Germinal center (tissue), 1 donor: ENCODE results near the gene MEIOB.
"Not testable (repeated sequence)": the region's sequence is repeated elsewhere in the genome, so short reads cannot be mapped to it uniquely, and the experiment has no call there.

ENCODE experiments used
- DNase-seq: peaks from one replicate; pipeline ENCODE4 v3.0.0; 2012; ENCODE audit warnings: mixed read lengths, low spot score

MEIOB gene

DNA sequence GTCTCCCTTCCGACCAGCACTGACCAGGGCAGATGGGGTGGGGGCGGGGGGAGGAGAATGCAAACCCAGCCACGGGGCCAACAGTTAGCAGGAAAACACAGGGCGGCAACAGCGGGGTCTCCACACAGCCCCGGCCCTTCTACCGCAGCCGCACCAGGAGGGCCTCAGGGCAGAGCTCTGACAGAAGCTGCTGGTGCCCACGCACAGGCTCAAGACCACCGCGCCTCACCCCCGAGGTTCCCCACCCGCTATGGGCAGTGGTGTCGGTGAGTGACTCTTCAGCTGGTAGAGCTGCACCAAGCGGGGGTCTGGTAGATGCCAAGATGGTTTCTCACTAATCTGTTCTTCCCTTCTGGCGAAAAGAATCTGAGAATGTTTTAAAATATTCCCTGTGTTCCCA is 61.4 kb downstream of the MEIOB start:
- DNase-seq: no peak

DNA sequence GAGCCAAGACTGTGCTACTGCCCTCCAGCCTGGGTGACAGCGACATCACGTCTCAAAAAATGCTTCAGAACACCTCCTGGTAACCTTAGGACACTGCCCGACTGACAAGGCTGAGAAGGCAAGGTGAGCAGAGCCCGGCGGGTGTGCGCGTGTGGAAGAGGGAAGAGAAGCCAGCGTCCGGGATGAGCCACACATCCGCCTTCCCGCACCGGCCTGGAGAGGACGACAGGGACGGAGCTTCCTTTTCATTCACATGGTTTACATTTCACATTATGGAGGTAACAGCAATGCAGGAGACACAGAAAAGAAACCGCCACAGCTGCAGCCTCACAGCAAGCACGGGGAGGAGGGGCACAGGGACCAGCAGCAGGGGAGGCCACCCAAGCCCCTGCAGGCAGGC is 61.9 kb downstream of the MEIOB start:
- DNase-seq: no peak

DNA sequence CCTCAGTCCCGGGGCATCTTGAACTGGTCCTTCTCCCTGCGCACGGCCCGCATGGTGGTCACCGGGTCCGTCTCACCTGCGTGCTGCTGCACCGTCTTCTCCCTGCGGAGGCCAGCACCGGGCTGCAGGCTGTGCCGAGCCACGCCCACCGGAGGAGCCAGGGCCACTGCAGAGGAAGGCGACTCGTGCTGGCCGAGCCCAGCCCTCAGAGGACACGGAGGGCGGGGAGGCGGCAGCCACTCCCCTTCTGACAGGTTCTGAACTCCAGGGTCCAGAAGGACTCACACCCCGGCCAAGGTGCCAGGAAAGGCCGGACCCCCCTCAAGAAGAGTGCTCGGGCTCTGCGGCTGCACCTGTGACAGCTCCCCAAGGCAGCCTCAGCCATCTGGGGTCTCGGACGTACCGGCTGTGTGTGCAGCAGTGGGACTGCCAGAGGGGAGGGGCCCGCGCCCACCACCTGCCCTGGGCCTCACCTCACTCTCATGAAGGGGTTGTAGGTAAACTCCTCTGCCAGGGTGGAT is 62.6 kb downstream of the MEIOB start:
- DNase-seq: no peak

DNA sequence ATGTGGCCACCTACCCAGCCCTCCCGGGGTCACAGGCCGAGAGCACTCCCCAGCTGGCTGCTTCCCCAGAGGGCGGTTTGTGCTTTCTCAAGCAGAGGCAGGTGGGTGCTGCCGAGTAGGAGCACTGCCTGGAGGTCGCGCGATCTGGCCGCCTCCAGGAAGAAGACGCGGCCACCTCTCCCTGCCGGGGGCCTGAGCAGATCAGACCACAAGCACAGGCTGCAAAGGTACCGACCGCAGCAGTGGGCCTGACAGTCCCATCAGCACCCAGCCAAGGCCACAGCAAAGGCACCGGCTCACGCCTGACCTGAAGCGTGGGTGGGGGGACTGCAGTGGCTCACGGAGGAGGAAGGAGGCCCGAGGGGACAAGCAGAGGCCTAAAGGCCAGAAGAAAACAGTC is 63.3 kb downstream of the MEIOB start:
- DNase-seq: no peak

DNA sequence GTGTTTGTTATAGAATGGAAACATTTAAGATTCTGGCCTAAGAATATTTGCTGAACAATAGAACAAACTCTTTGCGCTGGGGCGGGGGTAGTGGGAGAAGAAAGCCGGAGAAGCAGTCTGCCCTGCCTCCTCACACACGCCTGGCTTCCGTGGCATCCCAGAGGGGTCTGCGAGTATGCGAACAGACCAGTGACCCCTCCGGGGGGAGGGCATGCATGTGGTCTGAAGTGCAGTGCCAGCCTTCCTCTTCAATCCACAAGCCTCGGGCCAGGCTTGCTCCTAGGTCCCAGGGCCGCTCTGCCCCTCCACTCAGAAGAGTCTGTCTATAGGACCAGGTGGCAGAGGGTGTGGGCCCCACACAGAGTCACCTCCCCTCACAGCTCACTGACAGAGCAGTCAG is 64.3 kb downstream of the MEIOB start:
- no peak for DNase-seq

DNA sequence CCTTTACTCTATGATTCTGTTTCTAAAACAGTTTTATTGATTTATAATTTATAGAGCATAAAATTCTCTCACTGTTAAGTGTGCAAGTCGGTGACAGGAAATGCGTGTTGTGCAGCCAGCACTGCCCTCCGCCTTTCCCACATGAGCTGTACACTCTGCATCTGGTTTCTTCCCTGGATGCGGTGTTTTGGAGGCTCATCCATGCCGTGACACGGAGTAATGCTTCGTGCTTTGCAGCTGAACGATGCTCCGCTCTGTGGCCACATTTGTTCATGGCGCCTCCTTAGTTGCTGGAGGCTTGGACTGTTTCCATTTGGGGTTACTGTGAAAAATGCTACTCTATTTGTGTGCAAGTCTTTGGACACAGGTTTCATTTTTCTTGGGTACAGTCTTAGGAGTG is 71.3 kb downstream of the MEIOB start:
- DNase-seq: no peak

DNA sequence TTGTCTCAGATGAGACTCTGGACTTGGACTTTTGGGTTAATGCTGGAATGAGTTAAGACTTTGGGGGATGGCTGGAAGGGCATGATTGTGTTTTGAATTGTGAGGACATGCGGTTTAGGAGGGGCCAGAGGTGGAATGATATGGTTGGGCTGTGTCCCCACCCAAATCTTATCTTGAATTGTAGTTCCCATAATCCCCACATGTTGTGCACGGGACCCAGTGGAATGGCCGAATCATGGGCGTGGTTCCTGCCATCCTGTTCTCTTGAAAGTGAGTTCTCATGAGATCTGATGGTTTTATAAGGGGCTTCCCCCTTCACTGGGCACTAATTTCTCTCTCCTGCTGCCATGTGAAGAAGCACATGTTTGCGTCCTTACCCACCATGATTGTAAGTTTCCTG is 72.7 kb downstream of the MEIOB start:
- DNase-seq: not testable (repeated sequence)

DNA sequence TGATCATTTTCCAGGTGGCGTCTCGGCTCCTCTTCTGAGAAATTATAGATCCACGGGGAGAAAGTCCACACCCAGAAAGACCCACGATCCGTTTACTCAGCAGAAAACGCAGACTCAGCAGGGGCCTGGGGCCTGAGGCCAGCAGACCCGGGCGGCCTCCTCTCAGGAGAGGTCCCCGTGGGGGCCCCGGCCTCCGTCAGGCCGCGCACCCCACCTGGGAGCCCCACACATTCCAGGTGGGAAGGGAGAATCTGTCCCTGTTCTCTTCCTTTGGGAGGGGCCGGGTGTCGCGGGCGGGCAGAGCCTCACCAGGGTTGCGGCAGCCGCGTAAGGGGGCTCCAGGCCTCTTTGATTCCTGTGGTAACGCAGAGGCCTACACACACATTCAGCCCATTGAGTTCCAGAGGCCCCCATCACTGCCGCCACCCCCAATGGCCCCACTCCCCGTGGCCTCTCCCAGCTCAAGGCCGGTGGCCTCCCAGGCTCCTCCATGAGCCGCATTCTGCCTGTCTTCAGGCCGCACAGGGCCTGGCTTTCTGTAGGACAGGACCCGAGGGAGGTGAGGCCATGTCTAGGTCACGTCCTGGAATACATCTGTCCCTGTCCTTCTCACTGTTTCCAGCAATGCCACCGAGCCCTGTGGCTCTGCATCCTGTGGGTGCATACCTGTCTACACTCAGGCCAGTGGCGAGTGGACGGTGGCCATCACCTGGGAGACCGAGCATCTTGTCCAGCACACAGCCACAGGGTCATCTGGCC is 76.9 kb downstream of the MEIOB start:
- no peak for DNase-seq

DNA sequence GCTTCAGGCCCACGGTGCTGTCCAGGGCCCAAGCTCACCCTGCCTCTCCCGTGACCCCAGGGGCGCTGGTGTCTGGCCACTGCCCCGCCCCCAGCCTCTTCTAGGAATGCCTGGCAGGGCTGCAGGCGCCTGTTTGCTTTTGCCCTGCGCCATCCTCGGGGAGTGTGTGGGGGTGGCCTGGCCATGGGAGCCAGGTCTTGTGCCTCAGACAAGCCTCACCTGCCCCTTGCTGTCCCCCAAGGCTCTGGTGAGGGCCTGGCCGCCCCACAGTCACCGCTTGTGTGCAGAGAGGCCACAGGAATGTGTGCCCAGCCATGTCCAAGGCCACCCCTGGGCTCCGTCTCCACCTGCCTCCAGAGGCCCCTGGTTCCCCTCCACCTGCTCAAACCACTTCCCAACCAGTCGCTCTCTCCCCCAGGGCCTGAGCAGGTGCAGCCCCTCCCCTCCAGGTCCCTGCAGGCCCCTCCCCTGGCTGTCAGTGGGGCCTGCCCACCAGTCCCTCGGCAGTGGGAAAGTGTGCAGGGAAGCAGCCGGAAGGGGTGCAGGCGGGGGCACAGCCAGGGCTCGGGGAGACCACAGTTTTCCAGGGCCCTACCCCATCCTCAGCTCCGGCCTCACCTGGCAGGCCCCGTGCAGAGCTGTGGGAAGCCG is 77.6 kb downstream of the MEIOB start:
- DNase-seq: no peak

DNA sequence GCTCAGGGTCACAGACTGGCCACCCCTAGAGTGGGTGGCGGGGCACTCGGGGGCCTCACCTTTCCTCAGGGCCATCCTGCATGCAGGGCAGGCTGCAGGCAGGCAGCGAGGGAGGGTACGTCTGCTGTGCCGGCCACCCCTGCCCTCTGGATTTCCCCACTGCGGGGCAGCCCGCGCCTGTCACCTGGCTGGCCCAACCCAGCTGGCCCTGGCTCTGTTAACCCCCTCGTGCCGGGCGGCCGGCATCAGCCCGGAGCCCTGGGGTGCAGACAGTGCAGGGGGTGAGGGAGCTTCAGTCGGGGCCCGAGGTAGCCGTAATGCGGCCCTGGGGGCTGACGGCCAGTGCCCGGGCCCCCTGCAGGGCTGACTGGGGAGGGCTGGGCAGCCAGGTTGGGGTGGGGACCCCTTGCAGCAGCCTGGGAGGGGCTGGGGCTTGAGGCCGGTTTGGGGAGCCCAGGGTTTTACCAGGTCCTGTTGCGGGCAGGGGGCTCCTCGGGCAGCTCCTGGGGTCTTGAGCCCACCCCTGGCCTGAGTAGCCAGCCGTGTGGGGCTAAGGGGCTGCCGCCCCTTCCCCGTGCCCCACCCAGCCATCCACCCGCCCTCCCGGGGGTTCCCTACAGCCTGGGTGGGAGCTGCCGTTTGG is 78.3 kb downstream of the MEIOB start, which contains the start of gene IGFALS:
Gene IGFALS, minus strand, starts transcription at position 128 of the 643 bp plus-strand sequence. Its CDS starts 53 bp downstream, at position 75.
- no peak for DNase-seq

DNA sequence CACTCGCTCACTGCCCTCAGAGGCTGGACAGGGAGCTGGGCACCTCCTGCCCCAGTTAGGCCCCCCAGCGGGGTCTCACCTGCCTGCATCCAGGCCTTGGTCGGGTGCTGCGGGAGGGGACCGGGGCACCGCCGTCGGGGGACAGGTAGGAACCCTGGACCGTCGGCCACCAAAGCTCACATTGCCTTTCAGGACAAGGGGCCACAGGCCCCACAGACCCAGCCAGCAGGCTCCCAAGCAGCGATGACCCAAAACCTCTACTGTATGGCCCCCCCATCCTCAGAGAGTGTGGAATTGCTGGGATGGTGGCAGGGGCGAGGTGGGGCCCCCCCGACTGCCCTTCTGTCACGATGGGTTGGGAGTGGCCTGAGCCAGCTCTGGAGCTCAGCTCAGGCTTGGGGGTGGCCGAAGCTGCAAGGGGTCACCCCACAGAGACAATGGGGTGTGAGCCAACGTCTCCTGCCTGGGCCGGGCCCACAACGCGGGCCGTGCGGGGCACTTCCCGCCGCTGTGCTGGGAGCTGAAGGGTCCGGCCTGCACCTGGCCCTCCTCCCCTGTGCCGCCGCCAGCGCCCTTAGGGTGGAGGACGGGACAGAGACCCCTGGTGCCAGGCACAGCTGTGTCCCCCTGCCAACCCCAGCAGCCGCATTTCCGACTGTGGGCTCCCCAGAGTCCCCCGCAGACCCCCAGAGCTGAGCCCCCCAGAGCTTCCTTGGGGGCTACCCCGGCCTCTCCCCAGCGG is 79.0 kb downstream of the MEIOB start:
- no peak for DNase-seq

DNA sequence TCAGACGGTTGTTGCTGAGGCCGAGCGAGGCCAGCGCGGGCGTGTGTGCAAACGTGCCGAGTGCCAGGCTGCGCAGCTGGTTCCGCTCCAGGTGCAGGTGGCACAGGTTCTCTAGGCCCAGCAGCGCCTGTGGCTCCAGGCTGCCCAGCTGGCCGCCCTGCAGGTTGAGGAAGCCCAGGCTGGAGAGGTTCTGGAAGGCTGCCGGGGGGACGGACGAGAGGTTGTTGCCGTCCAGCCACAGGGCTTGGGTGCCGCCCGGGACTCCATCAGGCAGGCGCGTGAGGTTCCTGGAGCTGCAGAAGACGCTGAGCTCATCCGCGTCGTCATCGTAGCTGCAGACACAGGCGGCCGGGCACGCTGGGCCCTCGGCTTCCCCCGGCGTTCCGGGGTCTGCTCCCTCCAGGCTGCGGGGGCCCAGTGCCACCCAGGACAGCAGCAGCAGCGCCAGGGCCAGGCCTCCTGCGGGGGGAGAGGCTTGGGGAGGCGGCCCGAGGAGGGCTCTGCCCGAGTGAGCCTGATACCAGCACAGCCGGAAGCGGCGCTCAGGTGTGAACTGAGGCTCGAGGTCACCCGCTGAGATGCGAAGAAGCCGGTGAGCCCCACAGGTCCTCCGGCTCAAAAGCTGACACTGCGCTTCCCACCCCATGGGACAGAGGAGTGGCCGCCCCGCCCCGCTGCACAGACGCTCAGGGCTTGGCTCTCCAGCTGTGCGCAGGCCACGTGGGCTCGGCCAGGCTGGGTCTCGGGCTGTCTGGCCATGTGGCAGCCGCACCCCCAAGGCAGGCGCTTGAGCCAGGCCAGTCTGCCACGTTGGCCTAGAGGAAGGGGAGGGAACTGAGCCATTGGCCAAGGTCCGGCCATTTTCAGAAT is 79.8 kb downstream of the MEIOB start:
- no peak for DNase-seq

DNA sequence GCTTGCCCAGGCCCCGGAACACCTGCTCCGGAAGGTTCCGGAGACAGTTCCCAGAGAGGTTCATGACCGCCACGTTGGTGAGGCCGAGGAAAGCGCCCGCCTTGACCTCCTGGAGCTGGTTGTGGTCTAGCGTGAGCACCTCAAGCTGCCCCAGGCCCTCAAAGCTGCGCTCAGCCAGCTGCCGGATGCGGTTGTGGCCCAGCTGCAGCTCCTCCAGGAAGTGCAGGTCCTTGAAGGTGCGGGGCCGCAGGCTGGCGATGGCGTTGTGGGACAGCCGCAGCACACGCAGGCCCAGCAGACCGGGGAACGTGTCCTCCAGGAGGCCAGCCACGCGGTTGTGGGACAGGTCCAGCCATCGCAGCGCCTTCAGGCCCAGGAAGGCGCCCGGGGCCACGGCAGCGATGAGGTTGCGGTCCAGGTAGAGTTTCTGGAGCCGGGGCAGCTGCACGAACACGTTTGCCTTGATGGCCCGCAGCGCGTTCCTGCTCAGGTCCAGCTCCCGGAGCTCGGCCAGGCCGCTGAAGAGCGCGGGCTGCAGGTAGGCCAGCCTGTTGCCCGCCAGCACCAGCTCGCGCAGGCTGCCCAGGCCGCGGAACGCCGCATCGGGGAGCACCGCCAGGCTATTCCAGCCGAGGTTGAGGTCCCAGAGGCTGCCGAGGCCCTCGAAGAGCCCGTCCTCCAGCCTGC is 80.6 kb downstream of the MEIOB start:
- no peak for DNase-seq

DNA sequence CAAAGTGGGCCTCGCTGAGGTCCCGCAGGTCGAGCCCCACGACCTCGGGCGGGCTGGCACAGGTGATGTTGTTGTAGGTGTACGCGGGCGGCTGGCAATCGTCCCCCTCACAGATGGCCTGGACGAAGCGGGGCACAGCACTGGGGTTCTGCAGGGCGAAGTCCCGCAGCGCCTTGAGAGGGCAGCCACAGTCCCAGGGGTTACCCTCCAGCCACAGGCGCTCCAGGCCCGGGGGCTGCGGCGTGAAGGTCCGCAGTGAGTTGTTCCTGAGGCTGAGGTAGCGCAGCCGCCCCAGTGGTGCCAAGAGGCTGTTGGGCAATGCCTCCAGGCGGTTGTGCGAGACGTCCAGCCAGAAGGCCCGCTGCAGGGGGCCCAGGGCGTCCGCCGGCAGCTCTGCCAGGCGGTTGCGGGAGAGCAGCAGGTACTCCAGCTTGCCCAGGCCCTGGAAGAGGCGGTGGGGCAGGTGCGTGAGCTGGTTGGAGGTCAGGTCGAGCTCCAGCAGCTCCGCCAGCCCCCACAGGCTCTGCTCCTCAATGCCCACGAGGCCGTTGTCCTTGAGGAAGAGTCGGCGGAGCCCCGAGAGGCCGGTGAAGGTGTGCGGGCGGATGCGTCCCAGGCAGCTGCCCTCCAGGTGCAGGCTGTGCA is 81.2 kb downstream of the MEIOB start:
- no peak for DNase-seq

DNA sequence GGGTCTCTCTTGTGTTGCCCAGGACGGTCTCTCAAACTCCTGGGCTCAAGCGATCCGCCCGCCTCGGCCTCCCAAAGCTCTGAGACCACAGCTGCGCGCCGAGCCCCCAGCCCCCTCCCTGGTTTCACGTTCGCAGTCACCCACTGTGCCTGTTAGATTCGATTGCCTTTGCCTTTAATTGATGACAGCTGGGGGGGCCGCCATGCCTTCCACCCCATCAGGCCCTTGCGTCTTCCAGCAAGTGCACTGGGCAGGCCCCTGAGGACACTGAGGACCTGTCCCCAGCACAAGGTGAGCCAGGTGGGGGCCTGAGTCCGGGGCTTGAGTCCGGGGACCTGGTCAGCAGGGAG is 81.7 kb downstream of the MEIOB start:
- DNase-seq: no peak

DNA sequence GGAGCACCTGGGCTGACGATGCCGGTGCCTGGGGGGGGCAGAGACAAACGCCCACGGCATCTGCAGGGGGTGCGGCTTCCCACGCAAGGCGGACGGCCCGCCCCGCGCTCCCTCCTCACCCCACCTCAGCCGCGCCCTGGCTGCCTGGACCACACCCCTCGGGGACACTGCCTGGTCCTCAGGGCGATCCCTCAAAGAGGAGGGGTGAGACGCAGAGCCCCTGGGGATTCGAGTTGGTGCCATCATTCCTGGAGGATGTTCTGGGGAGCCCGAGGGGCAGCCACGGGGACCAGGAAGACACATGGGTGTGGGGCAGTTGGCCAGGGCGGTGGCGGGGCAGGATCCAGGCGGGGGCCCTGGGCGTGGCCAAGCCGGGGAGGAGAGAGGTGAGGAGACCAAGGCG is 82.3 kb downstream of the MEIOB start:
- DNase-seq: no peak

DNA sequence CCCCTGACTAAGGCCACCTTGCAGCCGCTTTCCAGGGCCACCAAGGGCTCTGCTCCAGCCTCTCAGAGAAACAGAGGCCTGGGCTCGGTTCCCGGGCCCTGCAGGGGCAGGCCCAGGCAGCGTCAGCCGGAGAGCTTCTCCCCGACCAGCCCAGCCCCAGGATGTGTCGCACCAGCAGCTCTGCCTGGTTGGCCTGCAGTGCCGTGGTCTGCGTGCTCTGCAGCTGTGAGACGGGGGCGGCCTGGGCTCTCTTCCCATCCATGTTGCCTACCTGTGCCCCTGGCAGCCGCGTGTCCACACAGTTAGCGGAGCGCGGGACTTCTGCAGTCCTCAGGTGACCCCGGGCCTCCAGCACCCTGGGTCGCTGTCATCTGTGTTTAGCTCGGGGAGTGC is 83.3 kb downstream of the MEIOB start:
- DNase-seq: no peak

DNA sequence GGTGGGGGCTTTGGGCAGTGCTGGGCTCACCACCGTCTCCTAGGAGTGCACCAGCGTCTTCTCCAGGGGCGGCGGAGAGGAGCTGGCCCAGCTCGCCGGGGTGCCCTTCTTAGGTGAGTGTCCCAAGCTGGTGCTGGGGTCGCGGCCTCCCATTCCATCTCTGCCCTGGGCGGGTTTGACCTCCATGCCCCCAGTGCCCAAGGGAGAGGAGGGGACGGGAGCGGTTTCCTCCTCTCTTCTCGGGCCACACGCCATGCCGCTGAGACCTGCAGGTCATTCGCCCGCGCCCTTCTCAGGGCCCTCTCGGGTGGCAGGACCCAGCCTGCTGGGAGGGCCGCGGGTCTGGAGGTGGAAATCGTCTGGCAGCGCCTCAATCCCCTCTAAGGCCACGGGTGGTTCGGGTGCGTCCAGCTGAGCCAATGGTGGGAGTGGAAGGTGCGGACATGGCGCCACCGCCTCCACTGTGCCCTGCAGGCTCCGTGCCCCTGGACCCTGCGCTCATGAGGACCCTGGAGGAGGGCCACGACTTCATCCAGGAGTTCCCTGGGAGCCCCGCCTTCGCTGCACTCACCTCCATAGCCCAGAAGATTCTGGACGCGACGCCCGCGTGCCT is 83.8 kb downstream of the MEIOB start:
- DNase-seq: no peak

DNA sequence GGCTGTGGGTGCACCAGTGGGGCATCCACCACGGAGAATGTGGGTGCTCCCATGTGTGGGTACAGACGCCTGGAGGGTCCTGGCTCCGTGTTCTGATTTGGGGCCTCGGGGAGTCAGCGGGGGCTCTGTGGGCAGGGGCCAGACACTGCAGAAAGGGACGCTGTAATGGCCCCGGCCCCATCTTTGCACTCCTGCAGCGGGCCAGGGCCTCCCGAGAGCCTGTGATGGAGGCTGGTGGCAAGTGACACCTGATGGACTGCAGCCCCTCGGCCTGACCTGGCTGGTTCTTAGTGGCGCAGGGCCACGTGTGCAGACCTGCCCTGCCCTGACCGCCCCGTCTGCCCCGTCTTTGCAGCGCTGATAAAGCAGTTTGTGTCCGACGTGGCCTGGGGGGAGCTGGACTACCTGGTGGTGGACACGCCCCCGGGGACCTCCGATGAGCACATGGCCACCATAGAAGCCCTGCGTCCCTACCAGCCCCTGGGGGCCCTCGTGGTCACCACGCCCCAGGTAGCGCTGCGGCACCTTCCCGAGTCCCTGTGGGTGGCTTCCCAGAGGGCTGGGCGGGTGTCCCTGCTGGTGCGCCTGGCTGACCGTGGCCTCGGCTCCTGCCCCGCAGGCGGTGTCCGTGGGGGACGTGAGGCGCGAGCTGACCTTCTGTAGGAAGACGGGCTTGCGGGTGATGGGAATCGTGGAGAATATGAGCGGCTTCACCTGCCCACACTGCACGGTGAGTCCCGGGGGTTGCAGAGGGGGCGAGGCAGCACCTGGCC is 84.5 kb downstream of the MEIOB start:
- DNase-seq: no peak
